GM18520 (cell line): Measurements from ENCODE around the gene PLIN1.
A peak's percentile ranks its signal among the peaks of the same experiment; 100 is the strongest.
"Not testable (repeated sequence)": the region's sequence is repeated elsewhere in the genome, so short reads cannot be mapped to it uniquely, and the experiment has no call there.

Experiments used
- ATAC-seq: cut with Tn5 transposase; IDR thresholded peaks from one replicate; pipeline ENCODE4 v1.9.1; 2021; ENCODE audit not compliant: unreplicated experiment

The PLIN1 gene, protein sequence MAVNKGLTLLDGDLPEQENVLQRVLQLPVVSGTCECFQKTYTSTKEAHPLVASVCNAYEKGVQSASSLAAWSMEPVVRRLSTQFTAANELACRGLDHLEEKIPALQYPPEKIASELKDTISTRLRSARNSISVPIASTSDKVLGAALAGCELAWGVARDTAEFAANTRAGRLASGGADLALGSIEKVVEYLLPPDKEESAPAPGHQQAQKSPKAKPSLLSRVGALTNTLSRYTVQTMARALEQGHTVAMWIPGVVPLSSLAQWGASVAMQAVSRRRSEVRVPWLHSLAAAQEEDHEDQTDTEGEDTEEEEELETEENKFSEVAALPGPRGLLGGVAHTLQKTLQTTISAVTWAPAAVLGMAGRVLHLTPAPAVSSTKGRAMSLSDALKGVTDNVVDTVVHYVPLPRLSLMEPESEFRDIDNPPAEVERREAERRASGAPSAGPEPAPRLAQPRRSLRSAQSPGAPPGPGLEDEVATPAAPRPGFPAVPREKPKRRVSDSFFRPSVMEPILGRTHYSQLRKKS

DNA sequence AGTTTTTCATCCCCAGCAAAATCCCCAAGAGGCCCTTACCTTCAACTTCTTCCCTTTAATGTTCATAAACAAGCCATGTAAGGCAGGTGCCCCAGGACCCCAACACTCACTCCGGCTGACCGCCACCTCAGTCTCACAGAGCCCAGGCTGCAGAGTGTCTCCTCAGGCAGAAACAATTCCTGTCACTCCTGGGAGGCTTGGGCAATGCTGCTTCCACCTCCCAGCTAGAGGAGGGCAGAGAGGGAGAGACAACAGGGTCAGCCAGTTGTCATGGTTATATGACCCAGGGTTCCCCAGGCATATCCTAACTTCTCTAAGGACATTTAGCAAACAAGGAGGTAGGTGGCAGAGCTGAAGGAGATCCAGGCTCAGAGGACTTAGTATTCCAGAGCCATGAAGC is at the start of gene PLIN1:
Gene PLIN1 (minus strand): TSS at position 156 of the 400 bp plus-strand sequence. CDS start 1,878 bp downstream, outside the sequence.
- no peak for ATAC-seq

- ATAC-seq: no peak
These were observed 49.1 kb upstream of the PLIN1 start for GRCh38 chr15:89728254-89728653.

GRCh38 chr15:89725064-89725463 is 45.9 kb upstream of the PLIN1 start:
- no peak for ATAC-seq

- no peak for ATAC-seq
These were observed 45.5 kb upstream of the PLIN1 start for GRCh38 chr15:89724621-89725020.

DNA sequence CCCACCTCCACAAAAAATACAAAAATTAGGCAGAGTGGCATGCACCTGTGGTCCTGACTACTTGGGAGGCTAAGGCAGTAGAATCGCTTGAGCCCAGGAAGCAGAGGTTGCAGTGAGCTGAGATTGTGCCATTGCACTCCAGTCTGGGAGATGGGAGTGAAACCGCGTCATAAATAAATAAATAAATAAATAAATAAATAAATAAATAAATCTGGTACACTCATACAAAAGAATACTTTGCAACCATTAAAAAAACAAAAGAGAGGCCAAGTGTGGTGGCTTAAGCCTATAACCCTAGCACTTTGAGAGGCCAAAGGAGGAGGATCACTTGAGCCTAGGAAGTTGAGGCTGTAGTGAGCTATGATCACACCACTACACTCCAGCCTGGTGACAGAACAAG is 43.9 kb upstream of the PLIN1 start:
- ATAC-seq: no peak

GRCh38 chr15:89714775-89715174 is 35.6 kb upstream of the PLIN1 start:
- ATAC-seq: no peak

DNA sequence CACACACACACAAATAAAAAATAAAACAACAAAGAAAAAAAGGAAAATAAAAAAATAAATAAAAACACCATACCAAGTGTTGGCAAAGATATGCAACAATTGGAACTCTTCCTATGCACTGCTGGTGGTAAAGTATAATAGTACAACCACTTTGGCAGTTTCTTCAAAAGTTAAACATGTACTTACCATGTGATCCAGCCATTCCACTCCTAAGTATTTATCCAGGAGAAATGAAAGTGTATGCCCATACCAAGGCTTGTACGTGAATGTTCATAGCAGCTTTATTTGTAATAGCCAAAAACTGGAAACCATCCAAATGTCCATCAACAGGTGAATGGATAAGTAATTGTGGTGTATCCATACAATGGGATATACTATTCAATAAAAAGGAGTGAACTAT is 28.4 kb upstream of the PLIN1 start:
- no peak for ATAC-seq

- no peak for ATAC-seq
These were observed 25.2 kb upstream of the PLIN1 start for GRCh38 chr15:89704411-89704810.

- ATAC-seq: no peak
These were observed 16.0 kb upstream of the PLIN1 start for GRCh38 chr15:89695198-89695597.

GRCh38 chr15:89693696-89694095 is 14.5 kb upstream of the PLIN1 start:
- no peak for ATAC-seq

- ATAC-seq: no peak
These were observed 13.9 kb upstream of the PLIN1 start for GRCh38 chr15:89693091-89693490.

GRCh38 chr15:89690276-89691218 is 11.4 kb upstream of the PLIN1 start, which contains the start of the genes PEX11A and WDR93:
TSS of gene PEX11A (minus strand) at chr15:89690754. CDS start at chr15:89690632, 122 bp downstream.
TSS of gene WDR93 (plus strand) at chr15:89690811. CDS start at chr15:89701747, 10,936 bp downstream.
- peak; percentile 77 for ATAC-seq

GRCh38 chr15:89689930-89690275 is 10.7 kb upstream of the PLIN1 start:
- not testable (repeated sequence) for ATAC-seq

- ATAC-seq: no peak
These were observed 7.4 kb upstream of the PLIN1 start for GRCh38 chr15:89686522-89686921.

- ATAC-seq: no peak
These were observed 6.8 kb upstream of the PLIN1 start for GRCh38 chr15:89685995-89686394.

DNA sequence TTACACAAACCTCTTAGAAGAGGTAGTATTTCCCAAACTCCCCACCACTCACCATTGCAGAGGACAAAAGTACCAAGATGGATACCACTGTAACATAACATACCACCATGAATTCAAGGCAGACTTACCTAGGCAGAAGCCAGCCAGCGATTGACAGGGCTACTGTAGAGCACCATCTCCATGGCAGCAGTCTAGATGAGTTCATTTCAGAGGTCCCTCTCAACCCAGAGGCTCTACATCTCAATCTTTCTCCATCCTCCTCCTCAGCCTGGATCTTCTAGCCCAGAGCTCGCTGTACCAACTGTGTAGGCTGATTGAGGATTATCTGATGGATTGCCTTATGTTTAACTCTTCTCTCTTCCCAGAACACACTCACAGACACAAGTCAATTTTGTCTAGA is 2.0 kb upstream of the PLIN1 start:
- no peak for ATAC-seq

GRCh38 chr15:89680282-89680873 is 1.2 kb upstream of the PLIN1 start:
- ATAC-seq: no peak

- no peak for ATAC-seq
These were observed 1.8 kb downstream of the PLIN1 start for GRCh38 chr15:89677381-89677780.

DNA sequence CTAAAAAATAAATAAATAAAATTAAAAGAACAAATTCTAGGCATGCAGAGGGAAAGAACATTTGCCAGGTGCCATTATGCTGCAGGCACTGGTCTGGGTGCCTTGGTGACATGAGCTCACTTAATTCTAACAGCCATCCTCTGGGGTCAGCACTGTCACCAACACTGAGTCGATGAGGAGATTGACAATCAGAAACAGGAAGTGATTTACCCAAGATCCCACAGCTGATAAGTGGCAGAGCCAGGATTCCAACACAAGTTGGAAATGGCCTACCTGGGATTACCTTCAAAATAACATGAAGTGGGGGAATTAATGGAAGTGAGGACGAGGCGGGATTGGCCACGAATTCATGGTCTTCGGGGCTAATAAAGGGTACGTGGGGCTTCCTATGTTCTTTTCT is 3.6 kb downstream of the PLIN1 start:
- no peak for ATAC-seq

DNA sequence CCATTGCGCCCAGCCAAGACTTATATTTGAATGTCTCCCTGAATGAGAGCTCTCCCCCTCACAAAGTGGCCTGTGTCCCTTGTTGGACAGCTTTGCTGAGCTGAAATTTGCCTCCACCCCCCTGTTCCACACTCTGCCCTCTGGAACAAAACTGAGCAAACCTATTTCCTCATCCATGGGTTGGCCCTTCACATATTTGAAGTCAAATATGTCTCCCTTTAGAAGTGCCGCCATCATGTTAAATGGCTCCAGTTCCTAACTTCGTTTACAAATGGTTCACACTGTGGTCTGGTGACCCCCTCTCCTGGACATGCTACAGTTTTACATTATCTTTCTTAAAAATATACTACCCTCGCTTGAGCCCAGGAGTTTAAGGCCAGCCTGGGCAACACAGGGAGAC is 4.6 kb downstream of the PLIN1 start:
- ATAC-seq: no peak

DNA sequence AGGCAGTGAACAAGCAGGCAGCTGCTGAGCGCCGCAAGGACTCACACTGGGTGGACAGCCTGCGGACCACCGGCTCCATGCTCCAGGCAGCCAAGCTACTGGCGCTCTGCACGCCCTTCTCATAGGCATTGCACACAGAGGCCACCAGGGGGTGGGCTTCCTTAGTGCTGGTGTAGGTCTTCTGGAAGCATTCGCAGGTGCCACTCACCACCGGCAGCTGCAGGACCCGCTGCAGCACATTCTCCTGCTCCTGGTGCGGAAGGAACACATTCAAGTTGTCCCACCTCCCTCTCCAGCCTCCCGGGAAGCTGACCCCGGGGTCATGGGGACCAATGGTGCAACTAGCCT is 6.0 kb downstream of the PLIN1 start:
- ATAC-seq: no peak
